Esophagus squamous epithelium (tissue), 4 donors: ENCODE results near the gene PURA.

ENCODE experiments used
- CTCF ChIP-seq, 6 experiments: fragments of 450-650 bp in 4 of 6; fragments of 200-600 bp in 2 of 6; sonication (generic) in 2 of 6; IDR thresholded peaks; one replicate each; pipeline ENCODE4 v1.5.1; 2016 to 2019; ENCODE audit warnings: antibody characterized with exemption in 6 of 6, mild to moderate bottlenecking in 4 of 6, moderate library complexity in 4 of 6
- POLR2A ChIP-seq, 4 donors: fragments of 450-650 bp; IDR thresholded peaks; one replicate each; pipeline ENCODE4 v1.6.1; 2017; ENCODE audit warnings: antibody characterized with exemption in 4 of 4, mild to moderate bottlenecking in 4 of 4, moderate library complexity in 3 of 4

GRCh38 chr5:140168371-140168770 lies 54.5 kb downstream of the PURA start:
- TF ChIP-seq POLR2A (IDR thresholded peaks at IDR 0.05): no peak
- TF ChIP-seq CTCF (IDR thresholded peaks at IDR 0.05): no peak
